Astrocyte (in vitro differentiated cells and primary cell): ENCODE results near the gene LY86.

Experiments used
- CTCF ChIP-seq: IDR thresholded peaks from 2 replicates; pipeline ENCODE4 v1.5.1; 2011; ENCODE audit warnings: low read depth, mild to moderate bottlenecking, inconsistent platforms, low read length, moderate library complexity; ENCODE audit not compliant: insufficient read depth
- EZH2 ChIP-seq: IDR thresholded peaks from 2 replicates; pipeline ENCODE4 v1.6.1; 2012; ENCODE audit warnings: mild to moderate bottlenecking, low read length, inconsistent platforms; ENCODE audit not compliant: insufficient read depth

DNA sequence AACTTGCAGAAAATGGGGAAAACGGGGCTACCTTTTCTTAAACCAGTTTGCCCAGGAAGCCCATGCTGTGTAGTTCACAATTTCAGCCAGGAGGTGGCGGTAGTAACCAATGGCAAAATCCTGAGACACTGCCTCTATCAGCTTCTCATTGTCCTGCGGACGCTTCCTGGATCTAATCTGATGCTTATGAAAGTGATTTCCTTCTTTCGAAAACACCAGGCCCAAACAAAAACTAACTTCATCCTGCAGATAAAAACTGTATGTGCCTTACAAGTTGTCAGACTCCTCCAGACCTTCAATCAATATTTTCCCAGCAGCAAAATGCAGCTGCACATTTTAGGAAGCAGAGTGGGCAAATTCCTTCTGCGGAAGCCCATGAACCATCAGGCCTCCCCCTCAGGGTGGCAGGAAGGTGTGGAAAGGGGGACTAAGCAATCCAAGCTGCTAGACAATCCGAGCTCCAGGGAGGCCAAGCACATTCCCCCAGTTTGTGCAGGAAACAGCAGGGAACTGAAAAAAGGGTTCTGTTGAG, 88.5 kb downstream of the LY86 start:
- TF ChIP-seq CTCF = peak; percentile 96
- TF ChIP-seq EZH2 = no peak
